Thoracic aorta (tissue), 2 donors: ENCODE data around the gene STAU1. TPM values are rescaled to one million over a fixed set of nuclear protein-coding genes. Genes with fewer than 3 reads are reported as not detected.

ENCODE experiments used
- ATAC-seq: fragments of 150-250 bp; one replicate; pipeline ENCODE4 v1.8.0; 2017; ENCODE audit warnings: low read depth; ENCODE audit not compliant: insufficient number of reproducible peaks, low FRiP score
- DNase-seq: peaks from one replicate; pipeline ENCODE4 v3.0.0-alpha.2; 2020; ENCODE audit warnings: low spot score
- H3K27ac ChIP-seq, 2 donors: fragments of 200-600 bp; sonication (generic); 1 replicate in 1 of 2; 2 replicates in 1 of 2; pipeline ENCODE4 v1.5.1; 2016; ENCODE audit warnings: mild to moderate bottlenecking in 2 of 2, moderate library complexity in 2 of 2
- H3K27me3 ChIP-seq: fragments of 200-600 bp; sonication (generic); replicated peaks from 2 replicates; pipeline ENCODE4 v1.6.0; 2016; ENCODE audit warnings: mild to moderate bottlenecking; ENCODE audit not compliant: insufficient read depth
- H3K36me3 ChIP-seq: fragments of 200-600 bp; sonication (generic); one replicate; pipeline ENCODE4 v1.5.1; 2016
- H3K4me1 ChIP-seq, 2 donors: fragments of 200-600 bp; sonication (generic); 1 replicate in 1 of 2; 2 replicates in 1 of 2; pipeline versions ENCODE4 v1.5.1 to v1.6.0; 2016; ENCODE audit warnings: low read depth in 2 of 2, mild to moderate bottlenecking in 1 of 2; ENCODE audit not compliant: control insufficient read depth in 1 of 2
- H3K4me3 ChIP-seq: fragments of 200-600 bp; sonication (generic); 2 replicates; pipeline ENCODE4 v1.5.1; 2016; ENCODE audit warnings: mild to moderate bottlenecking
- H3K9me3 ChIP-seq: fragments of 200-600 bp; sonication (generic); 2 replicates; pipeline ENCODE4 v1.5.1; 2016
- CTCF ChIP-seq: fragments of 200-600 bp; sonication (generic); IDR thresholded peaks from one replicate; pipeline ENCODE4 v1.5.1; 2019; ENCODE audit warnings: antibody characterized with exemption
- total RNA-seq, 2 donors: library from RNA; depleted of rRNA; stranded (reverse); fragments of >200 nt; gene quantifications; one replicate each; pipeline versions ENCODE4 v1.1.0 to v1.2.3, GENCODE V29; 2016

STAU1 gene
- total RNA-seq, 2 donors from 2014 or later, result 54.0 to 94.2 TPM

- Histone ChIP-seq H3K9me3 (no peaks in the 10 kb centered on the region), H3K36me3 (peaks cover 7% of the 10 kb centered on the region), H3K27me3 (no peaks in the 10 kb centered on the region), H3K27ac (no peak overlapping the region), H3K4me3 (no peak overlapping the region), H3K4me1 (peaks cover 8 to 25% of the 10 kb centered on the region in 2 donors)
- ATAC-seq, result no peak
- TF ChIP-seq CTCF, result no peak
- no peak for DNase-seq
Measured at GRCh38 chr20:49181265-49181877, 6.8 kb downstream of the STAU1 start.

- Histone ChIP-seq H3K27ac (no peak overlapping the region), H3K4me3 (no peak overlapping the region), H3K36me3 (peaks cover 7% of the 10 kb centered on the region), H3K9me3 (no peaks in the 10 kb centered on the region), H3K4me1 (peaks cover under 1 to 17% of the 10 kb centered on the region in 2 donors), H3K27me3 (no peaks in the 10 kb centered on the region)
- ATAC-seq (no peak), DNase-seq (no peak)
- TF ChIP-seq CTCF, result no peak
Measured at GRCh38 chr20:49179368-49180277, 8.5 kb downstream of the STAU1 start.

- Histone ChIP-seq H3K4me1 (peaks cover 10 to 18% of the 10 kb centered on the region in 2 donors), H3K27me3 (no peaks in the 10 kb centered on the region), H3K4me3 (no peak overlapping the region), H3K36me3 (peaks cover 7% of the 10 kb centered on the region), H3K9me3 (no peaks in the 10 kb centered on the region), H3K27ac (no peak overlapping the region)
- DNase-seq (no peak), ATAC-seq (no peak)
- no peak for TF ChIP-seq CTCF
Measured at GRCh38 chr20:49174183-49174582, 14.0 kb downstream of the STAU1 start.

- no peak for TF ChIP-seq CTCF
- ATAC-seq (no peak), DNase-seq (no peak)
- Histone ChIP-seq H3K27me3 (no peaks in the 10 kb centered on the region), H3K4me1 (peaks cover 10 to 30% of the 10 kb centered on the region in 2 donors), H3K4me3 (no peak overlapping the region), H3K27ac (no peak overlapping the region), H3K36me3 (no peaks in the 10 kb centered on the region), H3K9me3 (no peaks in the 10 kb centered on the region)
Measured at GRCh38 chr20:49172413-49172812, 15.7 kb downstream of the STAU1 start.

- TF ChIP-seq CTCF, result no peak
- H3K27me3 ChIP-seq, result no peaks in the 10 kb centered on the region
- DNase-seq (no peak), ATAC-seq (no peak)
- no peak overlapping the region for H3K27ac ChIP-seq
- no peaks in the 10 kb centered on the region for H3K36me3 ChIP-seq
- no peaks in the 10 kb centered on the region for H3K9me3 ChIP-seq
- no peak overlapping the region for H3K4me3 ChIP-seq
- peaks cover 15 to 36% of the 10 kb centered on the region in 2 donors for H3K4me1 ChIP-seq
Measured at GRCh38 chr20:49171909-49172308, 16.2 kb downstream of the STAU1 start.
